GM12875 (cell line): ENCODE measurements around the gene JAM2.

Experiments
- H3K4me3 ChIP-seq: one replicate; pipeline ENCODE4 v1.5.1; 2011; ENCODE audit warnings: low read depth, low read length, control low read depth
- TF ChIP-seq, protein P1 (sequence below): IDR thresholded peaks from 2 replicates; pipeline ENCODE4 v1.5.1; 2011; ENCODE audit warnings: low read depth, mild to moderate bottlenecking, control low read depth, inconsistent platforms, low read length, moderate library complexity, borderline replicate concordance; ENCODE audit not compliant: insufficient read depth

Gene JAM2

DNA sequence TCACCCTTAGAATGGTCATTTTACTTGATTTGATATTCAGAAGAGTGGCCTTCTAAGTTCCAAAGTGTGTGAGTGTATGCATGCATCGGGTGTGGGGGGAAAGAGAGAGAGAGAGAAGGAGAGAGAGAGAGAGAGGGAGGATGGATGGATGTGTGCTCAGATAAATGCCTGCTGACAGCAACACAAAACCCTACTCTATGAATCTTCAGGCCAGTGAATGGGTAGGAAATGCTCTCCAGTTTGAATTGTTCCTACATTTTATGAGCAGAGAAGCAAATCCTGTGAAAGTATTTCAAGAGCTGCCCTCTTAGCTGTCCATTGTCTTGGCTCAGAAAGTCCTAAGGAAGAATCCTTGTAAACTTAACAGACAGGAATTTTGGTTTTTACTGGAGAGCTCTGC is 7.4 kb downstream of the JAM2 start:
- TF ChIP-seq, protein P1, sequence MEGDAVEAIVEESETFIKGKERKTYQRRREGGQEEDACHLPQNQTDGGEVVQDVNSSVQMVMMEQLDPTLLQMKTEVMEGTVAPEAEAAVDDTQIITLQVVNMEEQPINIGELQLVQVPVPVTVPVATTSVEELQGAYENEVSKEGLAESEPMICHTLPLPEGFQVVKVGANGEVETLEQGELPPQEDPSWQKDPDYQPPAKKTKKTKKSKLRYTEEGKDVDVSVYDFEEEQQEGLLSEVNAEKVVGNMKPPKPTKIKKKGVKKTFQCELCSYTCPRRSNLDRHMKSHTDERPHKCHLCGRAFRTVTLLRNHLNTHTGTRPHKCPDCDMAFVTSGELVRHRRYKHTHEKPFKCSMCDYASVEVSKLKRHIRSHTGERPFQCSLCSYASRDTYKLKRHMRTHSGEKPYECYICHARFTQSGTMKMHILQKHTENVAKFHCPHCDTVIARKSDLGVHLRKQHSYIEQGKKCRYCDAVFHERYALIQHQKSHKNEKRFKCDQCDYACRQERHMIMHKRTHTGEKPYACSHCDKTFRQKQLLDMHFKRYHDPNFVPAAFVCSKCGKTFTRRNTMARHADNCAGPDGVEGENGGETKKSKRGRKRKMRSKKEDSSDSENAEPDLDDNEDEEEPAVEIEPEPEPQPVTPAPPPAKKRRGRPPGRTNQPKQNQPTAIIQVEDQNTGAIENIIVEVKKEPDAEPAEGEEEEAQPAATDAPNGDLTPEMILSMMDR: no peak
- H3K4me3 ChIP-seq: no peak overlapping the region

DNA sequence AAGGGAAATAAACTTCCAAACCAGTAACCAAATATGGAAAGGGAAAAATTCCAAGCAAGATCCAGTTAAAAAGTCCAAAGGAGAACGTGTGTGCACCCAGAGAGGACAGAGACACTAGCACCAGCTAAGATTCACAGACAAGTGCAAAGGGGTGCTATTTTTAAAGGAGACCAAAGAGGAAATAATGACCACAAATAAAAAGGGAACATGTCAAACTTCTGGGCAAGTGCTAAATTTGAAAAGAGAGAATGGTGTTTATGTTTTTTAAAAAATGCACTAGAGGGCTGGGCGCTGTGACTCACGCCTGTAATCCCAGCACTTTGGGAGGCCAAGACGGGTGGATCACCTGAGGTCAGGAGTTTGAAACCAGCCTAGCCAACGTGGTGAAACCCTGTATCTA is 8.6 kb downstream of the JAM2 start:
- TF ChIP-seq, protein P1: no peak
- H3K4me3 ChIP-seq: no peak overlapping the region

DNA sequence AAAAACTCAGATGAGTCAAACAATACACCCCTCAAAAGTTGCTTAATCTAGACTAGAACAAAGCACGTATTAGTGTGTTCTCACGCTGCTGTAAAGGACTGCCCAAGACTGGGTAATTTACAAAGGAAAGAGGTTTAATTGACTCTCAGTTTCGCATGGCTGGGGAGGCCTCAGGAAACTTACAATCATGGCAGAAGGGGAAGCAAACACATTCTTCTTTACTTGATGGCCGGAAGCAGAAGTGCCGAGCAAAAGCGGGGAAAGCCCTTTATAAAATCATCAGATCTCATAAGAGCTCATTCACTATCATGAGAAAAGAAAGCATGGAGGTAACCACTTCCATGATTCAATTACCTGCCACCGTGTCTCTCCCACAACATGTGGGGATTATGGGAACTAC is 10.1 kb downstream of the JAM2 start:
- TF ChIP-seq, protein P1: no peak
- no peak overlapping the region for H3K4me3 ChIP-seq

DNA sequence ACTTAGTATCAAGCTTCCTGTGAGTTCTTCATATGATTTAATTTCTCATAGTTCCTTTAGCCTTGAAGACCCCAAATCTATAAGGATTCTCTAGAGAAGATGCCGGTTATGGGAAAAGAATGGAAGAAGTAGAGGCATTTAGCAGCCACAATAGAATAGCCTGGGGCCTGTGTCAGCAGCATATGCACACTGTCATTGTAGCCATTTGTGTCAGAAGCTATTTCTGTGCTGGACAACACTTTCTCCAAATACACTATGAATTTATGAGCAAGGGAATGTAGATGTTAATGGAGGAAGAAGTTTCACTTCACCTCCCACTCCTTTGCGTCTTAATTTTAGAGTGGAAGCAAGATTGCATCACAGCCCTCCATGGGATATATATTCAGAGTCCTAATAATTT is 17.4 kb downstream of the JAM2 start:
- H3K4me3 ChIP-seq: no peak overlapping the region
- TF ChIP-seq, protein P1: no peak

DNA sequence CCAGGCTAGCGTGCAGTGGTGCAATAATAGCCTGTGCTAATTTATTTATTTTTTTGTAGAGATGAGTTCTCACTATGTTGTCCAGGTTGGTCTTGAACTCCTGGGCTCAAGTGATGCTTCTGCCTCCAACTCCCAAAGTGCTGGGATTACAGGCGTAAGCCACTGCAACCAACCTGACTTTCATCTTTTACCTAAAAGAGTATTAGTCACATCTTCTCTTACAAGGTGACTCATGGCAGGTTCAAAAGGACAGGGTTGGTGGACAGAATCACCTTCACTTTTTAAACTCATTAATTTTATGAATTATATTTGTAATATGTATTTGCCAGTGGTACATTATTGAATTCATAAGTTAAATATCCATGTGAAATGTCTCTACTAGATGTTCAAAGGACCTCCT is 18.1 kb downstream of the JAM2 start:
- H3K4me3 ChIP-seq: no peak overlapping the region
- TF ChIP-seq, protein P1: no peak

DNA sequence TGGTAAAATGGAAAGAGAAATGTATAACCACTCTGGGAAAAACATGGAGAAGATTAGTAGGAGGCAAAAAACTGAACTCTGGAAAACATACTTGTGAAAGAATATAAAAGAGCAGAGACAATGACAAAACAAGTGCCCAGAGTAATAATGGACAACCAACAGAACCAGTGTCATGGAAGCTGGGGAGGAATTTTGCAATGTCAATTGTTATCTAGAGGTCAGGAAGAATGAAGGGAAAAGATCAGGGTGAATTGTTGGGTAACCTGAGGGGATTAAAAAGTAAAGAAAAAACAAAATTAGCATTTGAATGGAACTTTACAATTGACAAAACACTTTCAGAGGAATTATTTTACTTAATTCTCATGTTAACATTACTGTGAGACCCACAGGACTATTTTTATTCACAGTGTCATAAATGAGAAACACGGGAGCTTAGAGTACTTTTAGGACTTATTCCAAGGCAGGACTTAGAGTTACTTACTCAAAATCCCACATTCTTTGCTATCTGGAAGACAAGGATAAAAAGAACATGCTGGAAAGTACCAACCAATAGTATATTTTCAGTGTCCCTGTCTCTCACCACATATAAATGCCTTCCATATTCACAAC is 19.5 kb downstream of the JAM2 start:
- TF ChIP-seq, protein P1: no peak
- no peak overlapping the region for H3K4me3 ChIP-seq

DNA sequence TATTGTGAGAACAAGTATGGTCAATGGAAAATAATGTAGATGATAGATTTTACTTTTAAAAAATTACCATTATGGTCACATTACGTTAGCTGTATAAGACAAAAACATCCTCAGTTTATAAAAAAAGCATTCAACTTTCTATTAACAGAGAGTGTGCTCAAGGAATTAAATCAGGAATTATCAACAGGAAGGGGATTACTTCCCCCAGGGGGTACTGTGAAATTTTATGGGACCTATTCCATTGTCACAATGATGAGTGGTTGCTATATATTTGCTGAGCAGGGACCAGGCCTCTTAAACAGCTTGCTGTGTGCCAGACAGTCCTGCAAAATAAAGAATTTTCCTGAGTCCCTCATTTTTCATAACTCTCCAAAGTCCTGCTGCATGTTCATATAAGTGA is 21.2 kb downstream of the JAM2 start:
- TF ChIP-seq, protein P1: no peak
- H3K4me3 ChIP-seq: no peak overlapping the region
